TTC549 (cell line): ENCODE results near the gene TSHZ3.

ENCODE experiments used
- FAIRE-seq: peaks from 2 replicates; lab custom pipeline; 2012; peaks lifted over from hg19 to GRCh38; lab: Jason Lieb, UNC

The TSHZ3 gene

DNA sequence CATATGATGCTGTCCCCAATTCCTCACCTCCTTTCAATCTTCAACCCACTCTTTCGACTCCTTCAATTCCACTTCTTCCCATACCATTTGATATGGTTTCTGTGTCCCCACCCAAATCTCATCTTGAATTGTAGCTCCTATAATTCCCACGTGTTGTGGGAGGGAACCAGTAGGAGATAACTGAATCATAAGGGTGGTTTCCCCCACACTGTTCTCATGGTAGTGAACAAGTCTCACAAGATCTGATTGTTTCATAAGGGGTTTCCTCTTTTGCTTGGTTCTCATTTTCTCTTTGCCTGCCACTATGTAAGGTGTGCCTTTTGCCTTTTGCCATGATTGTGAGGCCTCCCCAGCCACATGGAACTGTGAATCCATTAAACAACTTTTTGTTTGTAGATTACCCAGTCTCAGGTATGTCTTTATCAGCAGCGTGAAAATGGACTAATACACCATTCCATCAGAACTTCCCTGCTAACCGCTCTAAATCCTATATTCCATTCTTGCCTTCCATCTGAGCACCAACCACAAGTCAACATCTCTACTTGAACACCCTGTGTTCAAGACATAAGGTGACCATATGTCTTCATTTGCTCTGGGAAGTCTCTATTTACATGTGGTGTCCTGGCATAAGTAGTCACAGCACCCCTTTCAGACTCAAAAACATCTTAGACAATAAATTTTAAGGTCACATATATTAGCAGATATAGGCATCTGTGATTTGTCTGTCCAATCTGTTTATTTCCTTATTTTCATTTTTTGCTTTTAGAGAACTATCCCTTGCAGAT, 122.9 kb downstream of the TSHZ3 start:
- FAIRE-seq, result no peak
